ENCODE measurements around the gene TALDO1.

TALDO1 gene

DNA sequence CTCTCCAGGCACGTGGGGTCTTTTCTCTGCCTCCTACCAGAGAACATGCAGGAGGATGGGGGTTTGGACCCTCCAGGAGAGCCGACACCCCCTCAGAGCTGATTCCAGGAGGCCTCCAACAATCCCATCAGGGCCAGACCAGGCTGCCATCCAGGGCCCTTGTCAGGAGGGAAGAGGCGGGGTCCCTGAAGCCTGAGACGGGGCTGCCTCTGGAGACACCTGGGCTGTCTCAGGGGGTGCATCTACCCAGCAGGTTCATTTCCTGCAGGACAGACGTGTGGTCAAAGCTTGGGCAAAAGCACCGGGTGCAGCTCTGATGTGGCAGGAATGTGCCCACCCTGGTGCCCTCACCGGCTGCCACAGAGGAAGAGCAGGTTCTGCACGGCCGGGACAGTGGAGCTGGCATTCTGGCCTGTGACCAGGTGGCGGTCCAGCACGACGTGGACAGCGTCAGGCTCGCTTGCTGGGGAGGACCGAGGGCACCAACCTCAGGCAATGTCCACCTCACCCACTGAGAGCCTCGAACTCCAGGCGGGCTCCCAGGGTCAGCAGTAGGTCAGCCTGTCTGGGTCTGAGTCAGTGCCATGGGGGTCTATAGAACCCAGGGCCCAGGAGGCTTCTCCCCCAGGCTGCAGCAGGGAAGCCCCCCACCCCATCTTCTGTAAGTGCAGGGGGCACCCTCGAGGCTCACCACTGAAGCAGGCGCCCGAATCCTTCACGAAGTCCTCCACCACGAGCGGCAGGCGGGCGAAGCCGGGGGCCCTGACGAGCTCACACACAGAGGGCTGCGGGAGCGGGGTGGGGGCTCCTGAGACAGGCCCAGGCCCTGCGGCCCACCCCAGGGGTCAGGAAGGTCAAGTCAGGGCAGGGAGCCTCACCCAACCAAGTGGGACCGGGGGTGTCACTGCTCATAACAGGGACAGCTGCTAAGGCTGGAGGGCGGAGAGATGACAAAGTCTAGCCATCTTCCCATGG is 23.7 kb downstream of the TALDO1 start:
- DNase-seq (ENCODE audit: low read depth) = no peak

DNA sequence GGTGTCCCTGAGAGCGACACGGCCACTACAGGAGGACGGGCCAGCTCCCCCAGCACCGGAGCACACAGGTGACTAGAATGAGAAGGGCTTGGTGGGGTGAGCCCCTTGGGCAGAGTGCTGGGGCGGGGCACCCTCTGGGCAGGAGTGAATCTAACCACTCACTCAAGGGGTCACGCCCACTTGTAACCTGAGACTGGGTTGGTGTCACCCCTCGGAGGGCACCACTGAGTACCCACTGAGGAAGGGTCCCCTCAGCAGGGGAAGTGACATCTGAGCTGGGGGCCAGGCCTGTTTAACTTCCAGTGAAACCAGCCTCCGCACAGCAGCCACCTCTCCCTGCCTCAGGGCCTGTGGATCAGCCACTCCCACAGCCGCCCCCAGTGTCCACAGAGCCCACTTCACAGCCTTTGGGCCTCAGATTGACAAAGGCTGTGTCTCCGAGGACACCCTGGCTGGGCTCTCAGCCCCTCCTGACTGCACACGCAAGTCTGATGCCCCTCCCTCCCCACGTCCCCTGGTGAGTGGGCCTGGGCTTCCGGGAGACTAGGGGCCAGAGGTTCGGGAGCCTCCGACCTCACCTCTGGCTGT is 24.4 kb downstream of the TALDO1 start:
- DNase-seq (ENCODE audit: low read depth) = no peak

DNA sequence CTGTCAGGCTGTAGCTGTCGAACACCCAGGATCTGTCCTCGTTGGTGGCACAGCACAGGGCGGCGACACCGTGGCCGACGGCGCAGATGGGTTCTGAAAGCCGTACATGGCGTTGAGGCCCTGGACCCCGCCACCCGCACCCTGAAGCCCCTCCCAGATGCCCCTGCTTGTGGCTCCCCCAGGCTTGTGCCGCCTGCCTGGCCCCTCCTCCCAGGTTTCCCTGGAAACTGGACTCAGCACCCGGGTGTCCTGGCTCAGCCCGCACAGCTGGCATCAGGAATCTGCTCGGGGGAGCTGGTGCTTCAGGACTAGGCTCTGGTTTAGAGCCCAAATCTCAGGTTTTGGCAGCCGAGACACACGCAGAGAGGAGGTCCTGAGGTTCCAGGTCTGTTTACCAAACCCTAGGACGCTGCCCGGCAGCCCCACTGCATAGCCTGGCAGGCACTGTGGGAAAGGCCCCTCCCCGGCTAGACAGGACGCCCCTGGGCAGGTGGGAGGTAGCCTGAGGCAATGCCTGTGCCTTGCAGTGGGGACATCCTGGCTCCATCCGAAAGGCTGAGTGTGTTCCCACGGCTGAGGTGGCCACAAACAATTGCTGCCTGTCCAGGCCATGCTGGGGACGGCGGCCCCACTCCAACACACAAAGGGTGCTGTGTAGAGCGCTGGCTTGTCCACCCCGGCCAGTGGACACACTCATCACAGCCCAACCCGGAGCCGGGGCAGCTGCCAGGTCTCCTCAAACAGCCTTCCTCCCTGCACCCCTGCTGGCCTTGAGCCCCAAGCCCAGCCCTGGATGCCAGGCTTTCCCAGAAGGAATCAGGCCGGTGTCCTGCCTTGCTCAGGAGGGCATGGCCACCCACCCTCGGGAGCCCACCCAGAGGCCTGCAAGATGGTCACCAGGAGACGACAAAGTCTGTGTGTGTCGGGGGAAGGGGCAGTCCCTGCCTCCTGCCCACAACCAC is 25.4 kb downstream of the TALDO1 start:
- DNase-seq (ENCODE audit: low read depth) = no peak

DNA sequence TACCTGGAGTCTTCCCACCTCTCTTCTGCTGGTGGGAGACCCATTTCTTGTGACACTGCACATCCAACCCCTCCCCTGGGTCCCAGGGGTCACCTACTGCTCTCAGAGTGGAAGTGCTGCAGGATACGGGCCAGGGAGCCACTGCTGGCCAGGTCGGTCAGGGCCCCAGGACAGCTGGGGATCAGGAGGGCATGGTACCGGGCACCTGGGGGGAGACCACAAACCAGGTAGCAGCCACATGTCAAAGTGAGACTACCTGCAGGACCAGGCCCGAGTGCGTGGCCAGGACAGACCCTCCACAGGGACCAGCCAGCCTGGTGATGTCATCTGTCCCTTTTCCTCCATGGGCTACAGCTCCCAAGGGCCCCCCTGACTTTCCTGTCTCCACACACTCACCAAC is 26.2 kb downstream of the TALDO1 start:
- DNase-seq (ENCODE audit: low read depth) = no peak

DNA sequence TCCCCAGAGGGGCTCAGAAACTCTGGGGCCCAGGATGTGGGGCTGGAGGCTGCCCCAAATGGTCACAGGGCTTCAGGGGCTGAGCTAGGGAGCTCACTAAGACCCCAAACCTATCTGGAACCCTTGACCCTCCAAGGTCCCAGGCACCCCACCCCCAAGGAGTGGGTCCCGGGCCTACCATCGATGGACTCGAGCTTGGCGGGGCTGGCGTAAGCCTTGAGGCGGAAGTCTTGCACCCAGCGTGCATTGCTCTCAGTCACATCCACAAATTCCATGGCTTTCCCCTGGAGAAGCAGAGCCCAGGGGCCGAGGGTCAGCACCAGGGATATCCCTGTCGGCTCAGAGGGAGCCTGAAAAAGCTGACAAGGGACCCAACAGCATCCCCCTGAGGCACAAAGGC is 26.6 kb downstream of the TALDO1 start:
- DNase-seq (ENCODE audit: low read depth) = no peak

DNA sequence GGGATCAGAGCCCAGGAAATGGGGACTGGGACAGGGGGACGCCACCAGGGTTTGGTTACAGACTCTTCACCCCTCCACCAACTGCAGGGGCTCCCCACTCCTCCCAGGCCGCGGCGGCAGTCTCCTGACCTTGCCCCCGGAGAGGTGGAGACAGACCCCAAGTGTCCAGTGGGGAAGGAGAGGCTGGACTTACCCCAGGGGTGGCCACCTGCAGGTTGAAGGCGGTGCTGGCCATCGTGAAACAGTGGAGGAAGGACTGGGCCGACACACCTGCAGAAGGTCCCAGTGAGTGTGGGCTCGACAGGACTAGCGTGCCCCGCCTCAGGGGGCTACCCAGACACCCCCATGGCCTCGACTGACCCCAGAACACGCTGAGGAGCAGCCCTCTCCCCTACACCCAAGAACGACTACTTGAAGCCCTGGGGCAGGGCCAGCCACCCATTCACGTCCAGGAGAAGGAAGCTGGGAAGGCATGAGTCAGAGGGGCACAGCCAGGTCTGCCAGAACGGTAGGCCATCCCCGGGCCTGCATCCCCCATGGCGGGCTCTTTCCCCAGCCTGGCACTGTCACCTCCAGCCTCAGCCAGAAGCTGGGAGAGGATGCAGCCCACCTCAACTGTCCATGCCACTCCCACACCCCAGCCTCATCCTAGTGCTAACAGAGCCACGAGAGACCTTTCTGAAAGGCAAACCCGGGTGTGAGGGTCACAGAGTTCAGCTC is 27.8 kb downstream of the TALDO1 start:
- no peak for DNase-seq (ENCODE audit: low read depth)

DNA sequence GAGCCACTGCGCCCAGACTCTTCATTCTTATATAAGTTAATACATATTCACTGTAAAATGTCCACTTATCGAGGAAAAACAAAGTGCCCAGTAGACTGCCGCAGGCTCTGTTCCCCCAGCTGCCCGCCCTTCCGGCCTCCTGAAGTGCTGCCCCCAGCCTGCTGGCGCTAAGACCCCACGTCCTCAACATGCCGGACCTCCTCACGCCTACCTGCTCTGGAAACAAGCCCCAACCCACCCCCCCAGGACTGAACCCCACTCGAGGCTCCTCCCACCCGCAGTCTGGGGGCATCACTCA is 28.9 kb downstream of the TALDO1 start:
- no peak for DNase-seq (ENCODE audit: low read depth)

DNA sequence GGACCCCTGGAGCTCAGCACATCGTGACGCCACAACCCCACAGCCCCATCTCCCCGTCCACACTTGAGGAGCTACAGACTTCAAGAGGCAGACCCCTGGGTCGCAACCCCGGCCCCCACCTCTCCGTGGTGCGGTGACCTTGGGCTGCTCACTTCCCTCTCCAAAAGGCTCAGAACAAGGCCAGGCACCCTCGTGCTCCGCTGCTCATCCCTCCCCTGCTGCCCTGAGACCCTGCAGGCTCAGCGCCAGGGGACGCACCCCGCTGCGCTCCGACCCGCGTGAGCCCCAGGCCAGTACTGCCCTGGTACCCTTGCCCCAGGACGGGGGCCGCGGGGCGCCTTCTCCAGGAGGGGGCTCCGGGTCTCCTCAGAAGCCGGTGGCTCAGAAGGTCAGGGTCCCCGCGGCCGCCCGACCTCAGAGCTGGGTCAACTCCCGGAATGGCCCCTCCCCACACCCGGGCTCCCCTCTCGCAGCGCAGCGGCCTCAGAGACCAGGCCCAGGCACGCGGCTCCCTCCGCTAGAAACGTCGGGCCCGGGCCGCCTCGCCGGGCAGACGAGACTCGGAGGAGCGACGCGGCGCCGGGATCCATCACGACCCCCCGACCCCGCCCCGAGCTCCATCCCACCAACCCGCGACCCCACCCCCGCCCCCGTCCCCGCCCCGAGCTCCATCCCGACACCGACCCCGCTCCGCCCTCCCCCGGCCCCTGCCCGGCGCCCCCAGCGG is 29.5 kb downstream of the TALDO1 start:
- no peak for DNase-seq (ENCODE audit: low read depth)

DNA sequence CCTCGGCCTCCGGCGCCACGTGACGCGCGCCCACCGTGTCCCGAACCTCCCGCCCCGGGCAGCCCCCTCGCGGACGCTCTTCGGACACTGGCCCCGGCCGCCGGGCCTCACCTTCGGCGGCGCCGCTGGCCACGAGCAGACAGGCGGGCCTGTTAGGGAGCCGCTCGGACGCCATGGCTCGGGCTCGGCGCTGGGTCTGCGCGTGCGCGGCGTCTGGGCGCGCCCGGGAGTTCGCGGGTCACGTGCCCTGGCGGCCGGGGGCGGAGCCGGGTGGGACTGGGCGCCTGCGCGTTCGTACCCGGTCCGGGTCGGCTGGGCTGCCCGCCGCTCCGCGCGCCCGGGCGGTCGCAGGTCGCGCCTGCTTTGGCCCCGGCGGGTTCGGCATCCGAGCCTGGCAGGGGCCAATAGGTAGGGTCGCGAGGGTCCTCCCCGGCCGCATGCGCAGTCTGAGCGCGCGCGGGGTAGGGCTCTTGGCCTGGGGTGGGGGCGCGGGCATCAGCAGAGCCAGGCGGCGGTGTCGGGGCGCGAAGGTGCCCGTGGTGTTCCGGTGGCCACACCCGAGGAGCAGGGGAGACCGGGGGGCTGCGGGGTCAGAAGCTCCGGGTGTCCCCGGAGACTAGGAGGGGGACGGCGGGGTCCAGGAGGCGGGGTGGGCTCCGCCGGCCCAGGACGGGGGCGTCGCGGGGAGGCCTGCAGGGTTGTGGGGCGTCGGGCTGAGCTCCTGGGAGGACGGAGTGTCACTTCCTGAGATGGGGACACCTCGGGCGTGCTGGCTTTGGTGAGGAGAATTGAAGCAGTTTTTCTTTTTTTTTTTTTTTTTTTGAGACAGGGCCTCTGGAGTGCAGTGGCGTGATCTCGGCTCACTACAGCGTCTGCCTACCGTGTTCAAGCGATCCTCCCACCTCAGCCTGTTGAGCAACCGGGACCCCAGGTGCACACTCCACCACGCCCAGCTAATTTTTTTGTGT is 30.3 kb downstream of the TALDO1 start, which contains the start of gene GATD1:
GATD1 (minus strand) TSS at position 200 of the 968 bp plus-strand sequence; CDS start at position 175, 25 bp downstream.
- DNase-seq (ENCODE audit: low read depth) = peak; percentile 64

DNA sequence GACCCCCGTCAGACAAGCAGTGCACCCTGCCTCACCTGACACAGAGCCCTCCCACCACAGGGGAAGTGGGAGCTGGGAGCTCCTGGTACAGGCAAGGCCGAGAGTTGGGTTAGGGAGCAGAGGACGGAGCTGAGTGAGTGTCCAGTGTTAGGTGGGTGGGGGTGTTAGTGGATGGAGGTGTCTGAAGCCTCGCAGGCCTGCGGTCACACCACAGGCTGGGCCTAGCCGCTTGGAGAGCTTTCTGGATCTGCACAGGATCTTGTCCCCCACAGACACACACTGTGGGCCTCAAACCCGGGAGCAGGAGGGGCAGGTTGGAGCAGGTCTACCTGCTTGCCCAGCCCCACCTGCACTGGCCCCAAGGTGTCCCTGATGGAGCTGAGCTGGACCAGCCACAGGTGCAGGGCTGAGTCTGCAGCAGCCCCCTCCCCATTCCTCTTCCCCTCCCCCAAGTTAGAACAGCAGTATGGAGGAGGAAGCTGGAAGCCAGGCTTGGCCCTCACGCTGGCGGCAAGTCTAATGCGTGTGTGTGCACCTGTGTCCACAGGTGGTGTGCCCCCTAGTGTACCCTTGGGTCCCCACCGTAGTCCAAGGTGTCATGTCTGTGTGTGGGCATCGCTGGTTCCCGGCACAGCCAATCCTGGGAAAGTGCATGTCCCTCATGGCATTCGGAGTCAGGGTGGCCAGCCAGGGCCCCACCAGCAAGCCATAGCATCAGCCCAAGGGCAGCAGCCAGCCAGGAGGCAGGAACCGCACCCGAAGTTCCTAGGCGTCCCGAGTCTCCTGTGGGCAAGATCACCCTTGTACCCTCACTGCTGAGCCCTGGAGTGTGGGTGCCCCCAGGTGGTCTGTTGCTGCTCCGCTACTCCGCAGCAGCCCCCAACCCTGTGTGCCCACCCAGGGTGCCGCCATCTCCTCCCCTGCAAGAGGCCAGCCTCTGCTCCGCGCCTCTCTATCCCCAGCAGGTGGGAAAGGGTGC is 32.0 kb downstream of the TALDO1 start:
- DNase-seq (ENCODE audit: low read depth) = no peak

DNA sequence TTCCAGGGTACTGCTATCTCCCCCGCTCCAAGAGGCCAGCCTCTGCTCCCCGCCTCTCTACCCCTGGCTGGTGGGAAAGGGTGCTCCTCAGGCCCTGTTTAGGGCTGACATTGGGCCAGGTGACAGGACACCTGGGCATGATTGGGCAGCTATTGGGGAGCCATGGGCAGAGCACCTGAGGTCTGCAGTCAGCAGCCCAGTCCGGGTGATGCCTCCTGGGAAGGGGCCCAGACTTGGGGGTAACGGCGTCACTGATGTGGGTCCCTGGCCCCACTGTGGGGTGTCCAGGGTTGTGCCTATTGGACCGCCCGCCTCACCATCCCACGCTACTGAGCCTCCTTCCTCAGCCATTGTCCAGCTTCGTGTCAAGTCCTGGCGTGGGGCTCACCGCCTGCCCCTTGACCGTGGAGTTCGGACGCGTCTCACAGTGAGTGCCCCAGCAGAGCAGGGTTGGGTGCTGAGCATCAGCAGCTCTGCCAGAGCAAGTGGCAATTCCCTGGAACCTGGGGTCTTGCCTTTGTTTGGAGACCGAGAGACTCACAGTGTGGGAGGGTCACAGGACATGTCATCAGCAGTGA is 32.8 kb downstream of the TALDO1 start:
- no peak for DNase-seq (ENCODE audit: low read depth)

DNA sequence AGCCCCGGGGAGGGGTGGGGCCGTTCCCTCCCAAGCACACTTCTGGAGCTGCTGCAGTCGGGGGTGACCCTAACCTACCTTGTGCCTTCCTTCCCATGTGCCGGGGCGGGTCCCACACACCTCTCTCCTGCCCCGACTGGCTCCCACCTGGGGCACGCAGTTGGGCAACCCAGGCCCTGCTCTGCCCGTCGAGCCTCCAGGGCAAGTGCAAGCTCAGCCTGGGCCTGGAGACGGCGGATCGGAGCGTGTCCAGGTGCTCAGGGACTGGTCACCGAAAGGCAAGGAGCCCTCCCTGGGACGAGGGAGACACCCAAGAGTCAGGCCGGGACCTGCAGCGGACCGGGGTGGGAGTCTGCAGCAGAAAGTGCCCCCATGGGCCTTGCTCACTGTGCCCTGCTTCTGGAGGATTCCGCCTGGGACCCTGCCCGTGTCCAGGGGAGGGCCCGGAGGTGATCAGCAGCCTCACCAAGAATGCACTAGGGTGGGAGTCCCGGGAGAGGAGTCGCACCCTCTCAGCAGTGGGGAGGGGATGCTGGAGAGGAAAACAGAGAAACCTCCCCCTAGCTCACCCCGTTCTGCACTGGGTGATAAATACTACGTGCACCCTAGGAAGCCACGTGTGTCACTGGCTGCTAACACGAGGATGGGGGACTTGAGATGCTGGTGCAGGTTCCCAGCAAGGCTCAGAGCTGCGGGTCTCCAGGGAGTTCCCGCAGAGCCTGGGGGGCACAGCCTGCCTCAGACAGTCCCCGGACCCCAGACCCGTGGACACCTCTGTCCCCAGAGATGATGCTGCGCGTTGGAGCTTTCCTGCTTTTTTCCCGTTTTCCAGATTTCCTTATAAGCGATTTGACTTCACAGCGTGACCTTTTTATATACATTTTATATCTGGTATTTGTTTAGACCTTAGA is 35.3 kb downstream of the TALDO1 start:
- DNase-seq (ENCODE audit: low read depth) = no peak

DNA sequence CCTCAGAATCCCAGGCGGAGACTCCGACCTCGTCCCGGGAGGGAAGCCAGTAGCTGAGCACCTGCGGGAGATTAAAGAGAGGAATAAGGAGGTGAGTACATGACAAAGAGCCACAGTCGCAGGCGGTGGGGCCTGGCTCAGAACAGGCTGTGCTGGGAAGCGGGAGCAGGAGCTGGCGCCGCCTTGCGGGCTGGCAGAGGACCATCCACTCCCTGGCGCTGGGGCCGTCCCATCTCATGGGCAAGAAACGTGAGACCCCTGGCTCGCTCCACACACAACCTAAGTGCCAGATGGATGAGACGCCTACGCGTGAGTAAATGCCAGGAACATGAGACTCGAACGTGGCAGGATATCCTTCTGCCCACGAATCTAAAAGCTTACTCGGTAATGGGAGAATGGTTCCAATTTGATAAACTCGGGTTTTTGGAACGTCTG is 36.3 kb downstream of the TALDO1 start:
- no peak for DNase-seq (ENCODE audit: low read depth)

DNA sequence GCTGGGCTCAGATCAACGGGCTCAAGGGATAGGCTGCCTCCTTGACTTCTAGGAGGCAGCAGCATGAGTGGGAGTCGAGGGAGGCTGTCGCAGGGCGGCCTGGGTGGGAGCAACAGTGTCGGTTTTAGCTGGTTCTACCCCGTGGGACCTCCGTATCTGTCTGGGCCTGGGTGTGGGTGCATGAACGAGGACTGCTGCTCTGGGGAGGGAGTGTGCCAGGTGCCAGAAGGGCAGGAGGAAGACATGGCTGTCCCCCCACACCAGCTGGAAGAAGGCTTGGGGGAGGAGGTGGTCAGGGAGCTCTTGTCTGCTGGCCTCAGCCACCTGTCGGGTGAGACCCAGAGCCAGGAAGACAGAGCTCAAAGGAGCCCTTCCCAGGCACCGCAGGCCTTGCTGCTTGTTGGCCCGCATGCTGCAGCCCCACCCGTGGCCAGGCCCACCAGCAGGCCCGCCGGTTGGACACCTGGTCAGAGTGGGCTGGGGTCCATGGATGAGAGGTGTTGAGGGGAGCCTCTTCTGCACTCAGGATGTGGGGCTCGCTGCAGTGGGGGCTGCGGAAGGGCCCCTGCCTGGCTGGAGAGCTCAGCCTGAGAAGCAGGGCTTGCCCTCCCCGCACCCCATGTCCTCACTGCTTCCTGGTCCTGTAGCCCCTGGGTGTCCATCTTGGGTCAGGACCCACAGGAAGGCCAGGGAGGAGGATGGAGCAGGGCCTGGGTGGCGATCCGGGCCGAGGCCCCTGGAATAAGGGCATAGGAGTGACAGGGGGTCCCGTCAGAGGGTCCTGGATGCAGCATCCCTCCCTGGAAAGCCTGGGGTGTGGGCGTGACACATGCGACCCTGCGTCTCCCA is 39.2 kb downstream of the TALDO1 start:
- no peak for DNase-seq (ENCODE audit: low read depth)

DNA sequence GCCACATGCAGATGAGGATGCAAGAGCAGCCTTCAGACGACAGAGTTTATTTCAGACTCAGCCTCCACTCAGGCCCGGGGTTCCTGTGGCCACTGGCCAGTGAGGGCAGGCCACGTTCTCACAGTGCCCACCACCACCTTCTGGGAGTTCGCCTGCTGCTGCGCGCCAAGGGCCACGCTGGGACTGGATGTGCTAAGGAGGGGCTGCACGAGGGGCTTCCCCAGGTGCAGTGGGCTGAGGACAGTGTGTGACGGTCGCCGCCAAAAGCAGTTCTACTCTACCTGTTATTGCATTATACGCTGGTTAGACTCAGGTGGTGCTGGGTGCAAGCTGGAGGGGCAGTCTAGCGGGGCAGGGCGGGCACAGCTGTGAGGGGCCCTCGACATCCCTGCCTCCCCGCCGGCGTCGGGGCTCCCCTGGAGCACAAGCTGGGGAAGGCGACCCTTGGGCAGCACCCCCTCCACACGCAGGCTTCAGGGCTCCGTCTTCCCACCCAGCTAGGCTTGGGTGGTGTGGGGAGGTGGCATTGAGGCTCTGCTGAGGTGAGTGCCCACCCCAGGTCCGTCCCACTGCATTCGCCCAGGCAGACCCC is 39.9 kb downstream of the TALDO1 start:
- DNase-seq (ENCODE audit: low read depth) = no peak
